Measurements from ENCODE around the gene NFATC2. TPM values are rescaled to one million over a fixed set of nuclear protein-coding genes. Genes with fewer than 3 reads are reported as not detected.

Gene NFATC2
- total and polyA plus RNA-seq, 2 experiments from 2014 or later, result 4.9 to 8.3 TPM

- no peak for TF ChIP-seq EZH2 (IDR thresholded peaks at IDR 0.05; ENCODE audit: borderline replicate concordance)
- TF ChIP-seq, protein P1, sequence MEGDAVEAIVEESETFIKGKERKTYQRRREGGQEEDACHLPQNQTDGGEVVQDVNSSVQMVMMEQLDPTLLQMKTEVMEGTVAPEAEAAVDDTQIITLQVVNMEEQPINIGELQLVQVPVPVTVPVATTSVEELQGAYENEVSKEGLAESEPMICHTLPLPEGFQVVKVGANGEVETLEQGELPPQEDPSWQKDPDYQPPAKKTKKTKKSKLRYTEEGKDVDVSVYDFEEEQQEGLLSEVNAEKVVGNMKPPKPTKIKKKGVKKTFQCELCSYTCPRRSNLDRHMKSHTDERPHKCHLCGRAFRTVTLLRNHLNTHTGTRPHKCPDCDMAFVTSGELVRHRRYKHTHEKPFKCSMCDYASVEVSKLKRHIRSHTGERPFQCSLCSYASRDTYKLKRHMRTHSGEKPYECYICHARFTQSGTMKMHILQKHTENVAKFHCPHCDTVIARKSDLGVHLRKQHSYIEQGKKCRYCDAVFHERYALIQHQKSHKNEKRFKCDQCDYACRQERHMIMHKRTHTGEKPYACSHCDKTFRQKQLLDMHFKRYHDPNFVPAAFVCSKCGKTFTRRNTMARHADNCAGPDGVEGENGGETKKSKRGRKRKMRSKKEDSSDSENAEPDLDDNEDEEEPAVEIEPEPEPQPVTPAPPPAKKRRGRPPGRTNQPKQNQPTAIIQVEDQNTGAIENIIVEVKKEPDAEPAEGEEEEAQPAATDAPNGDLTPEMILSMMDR (IDR thresholded peaks at IDR 0.05; ENCODE audit: poor library complexity), result no peak
- TF ChIP-seq EZH2phosphoT487 (IDR thresholded peaks at IDR 0.05; ENCODE audit: low read depth, severe bottlenecking, unreplicated experiment), result no peak
- Histone ChIP-seq H3K4me2 (no peak overlapping the region), H3K27me3 (no peaks in the 10 kb centered on the region), H3K36me3 (replicated peaks; ENCODE audit: insufficient read depth, low read depth) (no peaks in the 10 kb centered on the region), H4K20me1 (ENCODE audit: insufficient read depth, poor library complexity, severe bottlenecking) (no peaks in the 10 kb centered on the region), H3K27ac (no peak overlapping the region), H3K4me3 (no peak overlapping the region), H3K9me3 (ENCODE audit: low read depth) (no peaks in the 10 kb centered on the region), H3K4me1 (ENCODE audit: insufficient read depth) (no peaks in the 10 kb centered on the region), H3K9me2 (replicated peaks; ENCODE audit: insufficient read depth) (no peaks in the 10 kb centered on the region), H2AFZ (no peak overlapping the region), H3K79me2 (no peaks in the 10 kb centered on the region)
- 89% methylated on average over 10 of the region's 10 CpGs for WGBS (ENCODE audit: low lambda C conversion rate, missing lambda C conversion rate)
- DNase-seq (ENCODE audit: low spot score), result no peak
Measured at GRCh38 chr20:51493346-51493791, 49.1 kb downstream of the NFATC2 start.

- H3K27me3 ChIP-seq, result no peaks in the 10 kb centered on the region
- peak; percentile 42 for DNase-seq (ENCODE audit: low spot score)
- H2AFZ ChIP-seq, result no peak overlapping the region
- H3K4me3 ChIP-seq, result no peak overlapping the region
- peak overlapping the region; percentile 31 for H3K4me2 ChIP-seq
- TF ChIP-seq, protein P1 (IDR thresholded peaks at IDR 0.05; ENCODE audit: poor library complexity), result no peak
- TF ChIP-seq EZH2phosphoT487 (IDR thresholded peaks at IDR 0.05; ENCODE audit: low read depth, severe bottlenecking, unreplicated experiment) (no peak), EZH2 (IDR thresholded peaks at IDR 0.05; ENCODE audit: borderline replicate concordance) (no peak)
- H3K4me1 ChIP-seq (ENCODE audit: insufficient read depth), result peaks cover 3% of the 10 kb centered on the region
- H4K20me1 ChIP-seq (ENCODE audit: insufficient read depth, poor library complexity, severe bottlenecking), result no peaks in the 10 kb centered on the region
- 71% methylated on average over 45 of the region's 47 CpGs for WGBS (ENCODE audit: low lambda C conversion rate, missing lambda C conversion rate)
- H3K79me2 ChIP-seq, result no peaks in the 10 kb centered on the region
- H3K9me3 ChIP-seq (ENCODE audit: low read depth), result no peaks in the 10 kb centered on the region
- no peaks in the 10 kb centered on the region for H3K36me3 ChIP-seq (replicated peaks; ENCODE audit: insufficient read depth, low read depth)
- H3K27ac ChIP-seq, result no peak overlapping the region
- no peaks in the 10 kb centered on the region for H3K9me2 ChIP-seq (replicated peaks; ENCODE audit: insufficient read depth)
Measured at GRCh38 chr20:51492167-51493092, 50.1 kb downstream of the NFATC2 start.

DNA sequence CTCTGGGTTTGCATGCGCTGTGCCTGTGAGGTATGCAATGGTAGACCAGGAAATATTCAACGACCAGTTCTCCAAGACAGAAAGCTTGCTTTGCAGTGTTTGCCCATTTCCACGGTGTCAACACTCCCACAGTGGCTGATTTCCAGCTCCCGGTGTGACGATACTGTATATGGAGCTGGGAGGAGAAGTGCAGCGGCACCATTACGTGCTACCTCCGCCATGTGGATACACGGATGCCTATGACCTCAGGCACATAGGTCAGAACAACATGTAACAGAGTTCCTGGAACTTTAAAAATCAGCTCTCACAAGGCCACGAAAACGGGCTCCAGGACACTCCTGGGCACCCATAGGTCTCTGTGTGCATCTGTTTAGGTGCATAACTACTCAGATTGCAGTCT, 51.1 kb downstream of the NFATC2 start:
- no peak overlapping the region for H3K27ac ChIP-seq
- H3K9me3 ChIP-seq (ENCODE audit: low read depth), result no peaks in the 10 kb centered on the region
- H4K20me1 ChIP-seq (ENCODE audit: insufficient read depth, poor library complexity, severe bottlenecking), result no peaks in the 10 kb centered on the region
- peaks cover 7% of the 10 kb centered on the region for H3K4me1 ChIP-seq (ENCODE audit: insufficient read depth)
- no peaks in the 10 kb centered on the region for H3K36me3 ChIP-seq (replicated peaks; ENCODE audit: insufficient read depth, low read depth)
- H3K79me2 ChIP-seq, result no peaks in the 10 kb centered on the region
- WGBS (ENCODE audit: low lambda C conversion rate, missing lambda C conversion rate), result 95% methylated on average over 11 of the region's 11 CpGs
- H2AFZ ChIP-seq, result no peak overlapping the region
- H3K4me2 ChIP-seq, result no peak overlapping the region
- no peak for DNase-seq (ENCODE audit: low spot score)
- TF ChIP-seq, protein P1 (IDR thresholded peaks at IDR 0.05; ENCODE audit: poor library complexity), result no peak
- TF ChIP-seq EZH2 (IDR thresholded peaks at IDR 0.05; ENCODE audit: borderline replicate concordance) (no peak), EZH2phosphoT487 (IDR thresholded peaks at IDR 0.05; ENCODE audit: low read depth, severe bottlenecking, unreplicated experiment) (no peak)
- no peaks in the 10 kb centered on the region for H3K9me2 ChIP-seq (replicated peaks; ENCODE audit: insufficient read depth)
- H3K4me3 ChIP-seq, result no peak overlapping the region
- H3K27me3 ChIP-seq, result no peaks in the 10 kb centered on the region
